Hepatocyte (in vitro differentiated cells): Measurements from ENCODE around the gene MUCL3.

Experiments used
- EZH2 ChIP-seq: fragments of 200-600 bp; sonication (generic); IDR thresholded peaks from 2 replicates; pipeline ENCODE4 v1.6.1; 2016; ENCODE audit warnings: antibody characterized with exemption, mild to moderate bottlenecking, borderline replicate concordance
- EZH2phosphoT487 ChIP-seq: fragments of 200-600 bp; sonication (generic); IDR thresholded peaks from one replicate; pipeline ENCODE4 v1.6.1; 2018; ENCODE audit warnings: antibody characterized with exemption, mild to moderate bottlenecking, low read depth, moderate library complexity; ENCODE audit not compliant: unreplicated experiment, severe bottlenecking
- TF ChIP-seq, protein P1 (sequence below): fragments of 200-600 bp; sonication (generic); IDR thresholded peaks from 2 replicates; pipeline ENCODE4 v1.5.1; 2016; ENCODE audit warnings: antibody characterized with exemption, mild to moderate bottlenecking; ENCODE audit not compliant: poor library complexity

DNA sequence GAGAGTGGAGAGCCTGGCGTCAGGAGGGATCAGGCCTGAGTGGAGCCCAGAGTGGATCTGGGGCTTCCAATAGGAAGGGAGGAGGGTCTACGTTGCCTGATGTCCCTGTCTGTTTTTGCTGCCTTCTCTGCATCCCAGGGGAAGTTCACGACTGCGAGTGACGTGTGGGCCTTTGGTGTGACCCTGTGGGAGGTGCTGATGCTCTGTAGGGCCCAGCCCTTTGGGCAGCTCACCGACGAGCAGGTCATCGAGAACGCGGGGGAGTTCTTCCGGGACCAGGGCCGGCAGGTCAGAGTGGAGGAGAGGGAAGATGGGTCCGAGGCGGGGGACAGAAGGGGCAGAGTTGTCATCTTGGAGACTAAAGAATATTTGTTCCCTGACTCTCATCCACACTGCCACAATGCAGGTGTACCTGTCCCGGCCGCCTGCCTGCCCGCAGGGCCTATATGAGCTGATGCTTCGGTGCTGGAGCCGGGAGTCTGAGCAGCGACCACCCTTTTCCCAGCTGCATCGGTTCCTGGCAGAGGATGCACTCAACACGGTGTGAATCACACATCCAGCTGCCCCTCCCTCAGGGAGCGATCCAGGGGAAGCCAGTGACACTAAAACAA lies 41.9 kb upstream of the MUCL3 start:
- TF ChIP-seq EZH2phosphoT487 (no peak), EZH2 (no peak)
- TF ChIP-seq, protein P1, sequence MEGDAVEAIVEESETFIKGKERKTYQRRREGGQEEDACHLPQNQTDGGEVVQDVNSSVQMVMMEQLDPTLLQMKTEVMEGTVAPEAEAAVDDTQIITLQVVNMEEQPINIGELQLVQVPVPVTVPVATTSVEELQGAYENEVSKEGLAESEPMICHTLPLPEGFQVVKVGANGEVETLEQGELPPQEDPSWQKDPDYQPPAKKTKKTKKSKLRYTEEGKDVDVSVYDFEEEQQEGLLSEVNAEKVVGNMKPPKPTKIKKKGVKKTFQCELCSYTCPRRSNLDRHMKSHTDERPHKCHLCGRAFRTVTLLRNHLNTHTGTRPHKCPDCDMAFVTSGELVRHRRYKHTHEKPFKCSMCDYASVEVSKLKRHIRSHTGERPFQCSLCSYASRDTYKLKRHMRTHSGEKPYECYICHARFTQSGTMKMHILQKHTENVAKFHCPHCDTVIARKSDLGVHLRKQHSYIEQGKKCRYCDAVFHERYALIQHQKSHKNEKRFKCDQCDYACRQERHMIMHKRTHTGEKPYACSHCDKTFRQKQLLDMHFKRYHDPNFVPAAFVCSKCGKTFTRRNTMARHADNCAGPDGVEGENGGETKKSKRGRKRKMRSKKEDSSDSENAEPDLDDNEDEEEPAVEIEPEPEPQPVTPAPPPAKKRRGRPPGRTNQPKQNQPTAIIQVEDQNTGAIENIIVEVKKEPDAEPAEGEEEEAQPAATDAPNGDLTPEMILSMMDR, result no peak
